BE2C (cell line): ENCODE measurements around the gene GPR18.

Experiments
- DNase-seq: peaks from one replicate; pipeline ENCODE4 v3.0.0-alpha.2; 2020
- H3K27me3 ChIP-seq: fragments of 250-450 bp; sonication (Bioruptor Pico); 2 replicates; pipeline ENCODE4 v1.5.1; 2020; ENCODE audit warnings: mild to moderate bottlenecking
- H3K36me3 ChIP-seq: fragments of 250-450 bp; sonication (Bioruptor Pico); 2 replicates; pipeline ENCODE4 v1.5.1; 2020; ENCODE audit warnings: mild to moderate bottlenecking
- H3K4me1 ChIP-seq: fragments of 250-450 bp; sonication (Bioruptor Pico); 2 replicates; pipeline ENCODE4 v1.5.1; 2020
- H3K4me3 ChIP-seq: 2 replicates; pipeline ENCODE4 v1.5.1; 2011; ENCODE audit warnings: low read depth, low read length
- H3K9me3 ChIP-seq: fragments of 250-450 bp; sonication (Bioruptor Pico); 2 replicates; pipeline ENCODE4 v1.5.1; 2020
- TF ChIP-seq, protein P1 (sequence below): IDR thresholded peaks from 2 replicates; pipeline ENCODE4 v1.5.1; 2012; ENCODE audit warnings: mild to moderate bottlenecking, low read depth, low read length

The GPR18 gene

DNA sequence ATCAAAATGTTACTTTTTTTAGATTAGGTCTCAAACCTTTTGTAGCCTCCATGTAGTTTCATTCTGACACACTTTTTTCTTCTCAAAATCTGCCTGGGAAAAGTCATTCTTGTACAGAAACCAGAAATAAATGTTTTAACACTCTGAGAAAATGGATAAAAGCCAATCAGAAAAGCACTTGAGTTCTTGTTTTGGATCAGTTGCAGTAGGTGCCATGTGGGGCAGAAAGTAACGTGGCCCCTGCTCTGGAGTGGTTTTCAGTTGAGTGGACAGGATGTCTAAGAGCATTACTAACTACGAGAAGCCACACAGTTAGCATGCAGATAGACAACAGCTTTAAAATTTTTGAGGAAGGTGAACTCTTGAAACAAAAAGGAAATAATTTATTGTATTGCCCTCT lies 29.9 kb upstream of the GPR18 start:
- H3K36me3 ChIP-seq: no peaks in the 10 kb centered on the region
- H3K9me3 ChIP-seq: no peaks in the 10 kb centered on the region
- DNase-seq: no peak
- TF ChIP-seq, protein P1, sequence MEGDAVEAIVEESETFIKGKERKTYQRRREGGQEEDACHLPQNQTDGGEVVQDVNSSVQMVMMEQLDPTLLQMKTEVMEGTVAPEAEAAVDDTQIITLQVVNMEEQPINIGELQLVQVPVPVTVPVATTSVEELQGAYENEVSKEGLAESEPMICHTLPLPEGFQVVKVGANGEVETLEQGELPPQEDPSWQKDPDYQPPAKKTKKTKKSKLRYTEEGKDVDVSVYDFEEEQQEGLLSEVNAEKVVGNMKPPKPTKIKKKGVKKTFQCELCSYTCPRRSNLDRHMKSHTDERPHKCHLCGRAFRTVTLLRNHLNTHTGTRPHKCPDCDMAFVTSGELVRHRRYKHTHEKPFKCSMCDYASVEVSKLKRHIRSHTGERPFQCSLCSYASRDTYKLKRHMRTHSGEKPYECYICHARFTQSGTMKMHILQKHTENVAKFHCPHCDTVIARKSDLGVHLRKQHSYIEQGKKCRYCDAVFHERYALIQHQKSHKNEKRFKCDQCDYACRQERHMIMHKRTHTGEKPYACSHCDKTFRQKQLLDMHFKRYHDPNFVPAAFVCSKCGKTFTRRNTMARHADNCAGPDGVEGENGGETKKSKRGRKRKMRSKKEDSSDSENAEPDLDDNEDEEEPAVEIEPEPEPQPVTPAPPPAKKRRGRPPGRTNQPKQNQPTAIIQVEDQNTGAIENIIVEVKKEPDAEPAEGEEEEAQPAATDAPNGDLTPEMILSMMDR: no peak
- no peak overlapping the region for H3K4me3 ChIP-seq
- peaks cover 6% of the 10 kb centered on the region for H3K4me1 ChIP-seq
- no peaks in the 10 kb centered on the region for H3K27me3 ChIP-seq

DNA sequence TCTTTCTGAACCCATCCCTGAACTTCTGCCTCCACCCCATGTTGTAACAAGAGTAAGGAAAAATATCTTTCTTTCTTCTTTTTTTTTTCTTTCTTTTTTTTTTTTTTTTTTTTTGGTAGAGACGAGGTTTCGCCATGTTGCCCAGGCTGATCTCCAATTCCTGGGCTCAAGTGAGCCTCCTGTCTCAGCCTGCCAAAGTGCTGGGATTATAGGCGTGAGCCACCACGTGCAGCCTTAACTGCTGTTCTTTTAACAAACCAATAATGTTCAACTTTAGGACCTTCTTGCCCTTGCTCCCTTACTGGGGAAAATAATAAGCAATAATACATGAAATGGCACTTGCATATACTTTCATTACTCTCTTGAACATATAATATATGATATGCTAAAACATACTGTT lies 29.4 kb upstream of the GPR18 start:
- no peaks in the 10 kb centered on the region for H3K36me3 ChIP-seq
- TF ChIP-seq, protein P1: no peak
- H3K4me1 ChIP-seq: peaks cover 6% of the 10 kb centered on the region
- H3K27me3 ChIP-seq: no peaks in the 10 kb centered on the region
- no peak overlapping the region for H3K4me3 ChIP-seq
- no peak for DNase-seq
- no peaks in the 10 kb centered on the region for H3K9me3 ChIP-seq

DNA sequence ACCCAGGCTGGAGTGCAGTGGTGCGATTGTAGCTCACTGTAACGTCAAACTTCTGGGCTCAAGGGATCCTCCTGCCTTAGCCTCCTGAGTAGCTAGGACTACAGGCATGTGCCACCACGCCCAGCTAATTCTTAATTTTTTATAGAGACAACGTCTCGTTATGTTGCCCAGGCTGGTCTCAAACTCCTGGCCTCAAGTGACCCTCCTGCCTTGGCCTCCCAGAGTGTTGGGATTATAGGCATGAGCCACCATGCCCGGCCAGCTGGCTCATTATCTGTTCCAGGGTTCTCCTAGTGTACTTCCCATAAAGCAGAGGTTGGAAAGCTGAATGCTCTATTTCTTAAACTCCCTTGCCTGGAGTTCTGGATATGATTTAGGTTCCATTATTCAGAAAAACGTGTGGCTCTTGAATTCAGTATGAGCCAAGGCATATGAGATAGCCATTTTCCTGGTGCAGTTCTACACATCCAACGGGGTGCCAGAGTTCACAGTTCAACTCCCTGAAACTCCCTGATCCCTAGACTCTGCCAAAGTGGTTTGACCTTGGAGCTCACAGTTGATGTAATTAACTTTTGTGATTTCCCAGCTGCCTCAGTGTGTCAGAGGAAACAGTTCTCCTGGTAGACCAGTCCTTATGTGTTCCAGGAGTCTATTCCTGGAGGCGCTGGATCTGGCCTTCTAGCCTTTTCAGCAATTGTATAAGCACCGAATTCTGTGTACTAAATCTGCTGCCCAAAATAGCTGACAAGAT lies 27.4 kb upstream of the GPR18 start:
- Histone ChIP-seq H3K9me3 (no peaks in the 10 kb centered on the region), H3K4me3 (no peak overlapping the region), H3K36me3 (no peaks in the 10 kb centered on the region; the same call in 1 of the 2 replicates), H3K4me1 (peaks cover 6% of the 10 kb centered on the region), H3K27me3 (no peaks in the 10 kb centered on the region)
- TF ChIP-seq, protein P1: no peak
- DNase-seq: no peak

DNA sequence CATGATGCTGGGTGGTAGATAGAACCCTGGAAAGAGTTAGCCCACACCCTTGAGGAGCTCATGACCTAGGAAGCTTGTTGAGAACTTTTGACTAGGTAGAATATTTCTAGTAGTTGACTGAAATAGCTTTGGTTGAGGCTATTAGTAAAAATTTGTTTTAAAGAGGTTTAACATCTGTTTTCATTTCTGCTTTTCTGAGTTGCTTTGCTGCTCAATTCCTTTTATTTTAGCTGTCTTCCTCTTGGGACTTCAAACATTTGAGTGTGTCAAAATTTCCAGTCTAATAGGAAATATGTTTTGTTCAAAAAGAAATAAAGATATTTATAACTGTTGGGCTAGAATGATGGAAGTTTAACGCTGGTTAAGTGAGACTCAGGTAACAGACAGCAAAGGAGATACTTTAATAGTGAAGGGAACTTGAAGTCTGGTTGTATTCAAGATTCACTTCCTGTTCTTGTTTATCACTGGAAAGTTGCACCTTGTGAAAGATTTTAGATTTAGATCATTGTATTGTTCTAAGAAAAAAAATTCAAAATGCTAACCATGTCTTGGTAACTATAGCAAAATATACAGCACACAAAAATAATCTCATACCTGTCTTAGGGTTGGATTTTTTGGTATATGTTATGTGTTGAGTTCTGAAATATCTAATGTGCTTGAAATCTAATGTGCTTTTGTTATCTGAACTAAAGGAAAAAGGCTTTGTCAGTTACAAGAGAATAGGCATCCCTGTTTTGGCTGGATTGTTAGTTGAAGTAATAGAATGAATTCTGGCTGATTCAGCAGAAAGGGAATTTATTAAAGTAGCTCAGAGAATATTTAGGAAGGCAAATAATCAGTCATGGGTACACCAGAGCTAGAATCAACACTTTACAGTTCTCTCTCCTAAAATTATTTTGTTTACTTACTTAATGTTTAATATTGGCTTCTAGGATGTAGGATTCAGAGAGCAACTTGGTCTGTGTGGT lies 24.4 kb upstream of the GPR18 start:
- H3K27me3 ChIP-seq: no peaks in the 10 kb centered on the region
- TF ChIP-seq, protein P1: no peak
- no peak overlapping the region for H3K4me3 ChIP-seq
- no peaks in the 10 kb centered on the region for H3K9me3 ChIP-seq
- peaks cover 6% of the 10 kb centered on the region for H3K4me1 ChIP-seq
- no peak for DNase-seq
- H3K36me3 ChIP-seq: no peaks in the 10 kb centered on the region; the same call in 1 of the 2 replicates

DNA sequence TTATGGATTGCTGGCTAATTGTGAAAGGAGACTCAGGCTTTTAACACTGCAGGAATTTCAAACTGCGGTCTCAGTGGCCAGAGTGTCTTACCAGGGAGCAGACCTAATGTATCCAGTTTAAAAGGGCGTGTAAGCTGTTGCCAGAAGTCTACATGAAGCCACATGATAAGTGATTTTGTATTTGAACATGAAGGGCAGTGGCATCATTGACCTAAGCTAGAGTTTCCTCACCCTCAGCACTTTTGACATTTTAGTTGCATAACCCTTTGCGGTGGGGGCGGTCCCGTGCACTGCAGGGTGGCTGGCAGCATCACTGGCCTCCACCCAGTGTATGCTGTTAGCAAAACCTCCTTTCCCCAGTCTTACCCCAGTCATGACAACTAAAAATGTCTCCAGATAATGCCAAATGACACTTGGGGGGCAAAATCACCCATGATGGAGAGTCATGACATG lies 23.7 kb upstream of the GPR18 start:
- H3K4me3 ChIP-seq: no peak overlapping the region
- H3K9me3 ChIP-seq: no peaks in the 10 kb centered on the region
- TF ChIP-seq, protein P1: no peak
- H3K36me3 ChIP-seq: no peaks in the 10 kb centered on the region; the same call in 1 of the 2 replicates
- no peaks in the 10 kb centered on the region for H3K27me3 ChIP-seq
- H3K4me1 ChIP-seq: peaks cover 6% of the 10 kb centered on the region
- DNase-seq: no peak
